Mesenchymal stem cell (in vitro differentiated cells and primary cell): ENCODE measurements around the gene ACTR8.

Source experiments
- DNase-seq: peaks from one replicate; pipeline ENCODE4 v3.0.0-alpha.2; 2013
- H2AFZ ChIP-seq: one replicate; pipeline ENCODE4 v1.6.1; 2013; ENCODE audit warnings: low read depth, mild to moderate bottlenecking, control low read depth, inconsistent platforms, low read length, moderate library complexity
- H2AK5ac ChIP-seq: 2 replicates; pipeline ENCODE4 v1.6.1; 2013; ENCODE audit warnings: low read length, moderate library complexity, mild to moderate bottlenecking, inconsistent platforms; ENCODE audit not compliant: severe bottlenecking
- H2BK120ac ChIP-seq: one replicate; pipeline ENCODE4 v1.6.1; 2013; ENCODE audit warnings: low read depth, mild to moderate bottlenecking, inconsistent platforms, low read length, moderate library complexity
- H2BK12ac ChIP-seq, 2 experiments: one replicate each; pipeline ENCODE4 v1.6.1; 2013; ENCODE audit warnings: inconsistent platforms in 2 of 2, low read length in 2 of 2, mild to moderate bottlenecking in 2 of 2, moderate library complexity in 2 of 2, control low read depth in 1 of 2
- H2BK15ac ChIP-seq: one replicate; pipeline ENCODE4 v1.6.1; 2013; ENCODE audit warnings: mild to moderate bottlenecking, low read depth, inconsistent platforms; ENCODE audit not compliant: poor library complexity, severe bottlenecking
- H2BK5ac ChIP-seq: 2 replicates; pipeline ENCODE4 v1.6.1; 2013; ENCODE audit warnings: low read depth, mild to moderate bottlenecking, low read length, control low read depth, inconsistent platforms; ENCODE audit not compliant: poor library complexity, severe bottlenecking
- H3K14ac ChIP-seq, 2 experiments: one replicate each; pipeline ENCODE4 v1.6.1; 2013; ENCODE audit warnings: inconsistent platforms in 2 of 2, low read length in 2 of 2, control low read depth in 1 of 2, mild to moderate bottlenecking in 1 of 2, moderate library complexity in 1 of 2
- H3K18ac ChIP-seq, 2 experiments: one replicate each; pipeline ENCODE4 v1.6.1; 2013; ENCODE audit warnings: inconsistent platforms in 2 of 2, low read length in 2 of 2, control low read depth in 1 of 2, low read depth in 1 of 2, mild to moderate bottlenecking in 1 of 2
- H3K23ac ChIP-seq, 2 experiments: one replicate each; pipeline ENCODE4 v1.6.1; 2013; ENCODE audit warnings: inconsistent platforms in 2 of 2, low read length in 2 of 2, mild to moderate bottlenecking in 2 of 2, moderate library complexity in 2 of 2, control low read depth in 1 of 2
- H3K27ac ChIP-seq: 2 replicates; pipeline ENCODE4 v1.5.1; 2013; ENCODE audit warnings: mild to moderate bottlenecking, moderate library complexity, low read length, control low read depth, inconsistent platforms; ENCODE audit not compliant: poor library complexity, severe bottlenecking
- H3K27me3 ChIP-seq, 2 experiments: 2 replicates each; pipeline versions ENCODE4 v1.6.1 to v1.7.0; 2013; ENCODE audit warnings: low read length in 2 of 2, mild to moderate bottlenecking in 2 of 2, moderate library complexity in 2 of 2, control low read depth in 1 of 2, inconsistent platforms in 1 of 2; ENCODE audit not compliant: control insufficient read depth in 1 of 2, insufficient read depth in 1 of 2
- H3K36me3 ChIP-seq, 2 experiments: 2 replicates each; pipeline versions ENCODE4 v1.6.1 to v1.7.0; 2013; ENCODE audit warnings: low read length in 2 of 2, control low read depth in 1 of 2, inconsistent platforms in 1 of 2, low read depth in 1 of 2, mild to moderate bottlenecking in 1 of 2; ENCODE audit not compliant: insufficient read depth in 2 of 2, control insufficient read depth in 1 of 2
- H3K4ac ChIP-seq, 2 experiments: one replicate each; pipeline ENCODE4 v1.6.1; 2013; ENCODE audit warnings: inconsistent platforms in 2 of 2, low read length in 2 of 2, mild to moderate bottlenecking in 2 of 2, moderate library complexity in 2 of 2, control low read depth in 1 of 2, low read depth in 1 of 2
- H3K4me1 ChIP-seq: 2 replicates; pipeline ENCODE4 v1.6.1; 2013; ENCODE audit warnings: low read depth, low read length, control low read depth; ENCODE audit not compliant: control insufficient read depth, insufficient read depth
- H3K4me2 ChIP-seq: 2 replicates; pipeline ENCODE4 v1.6.1; 2013; ENCODE audit warnings: low read length, mild to moderate bottlenecking, inconsistent platforms; ENCODE audit not compliant: poor library complexity, severe bottlenecking
- H3K4me3 ChIP-seq, 2 experiments: 2 replicates each; pipeline versions ENCODE4 v1.5.1 to v1.7.0; 2013; ENCODE audit warnings: low read length in 2 of 2, mild to moderate bottlenecking in 2 of 2, control low read depth in 1 of 2, low read depth in 1 of 2; ENCODE audit not compliant: insufficient read depth in 1 of 2
- H3K79me1 ChIP-seq: replicated peaks from 2 replicates; pipeline ENCODE4 v1.6.1; 2013; ENCODE audit warnings: mild to moderate bottlenecking, control low read depth, low read length, inconsistent platforms; ENCODE audit not compliant: poor library complexity, severe bottlenecking
- H3K9ac ChIP-seq: 2 replicates; pipeline ENCODE4 v1.7.0; 2013; ENCODE audit warnings: mild to moderate bottlenecking, low read length, moderate library complexity
- H3K9me3 ChIP-seq: 2 replicates; pipeline ENCODE4 v1.7.0; 2013; ENCODE audit warnings: mild to moderate bottlenecking, low read length; ENCODE audit not compliant: control insufficient read depth
- H4K8ac ChIP-seq: one replicate; pipeline ENCODE4 v1.6.1; 2013; ENCODE audit warnings: inconsistent platforms, mild to moderate bottlenecking, low read length, moderate library complexity
- H4K91ac ChIP-seq: one replicate; pipeline ENCODE4 v1.6.1; 2013; ENCODE audit warnings: mild to moderate bottlenecking, low read length, inconsistent platforms
- WGBS: methylation state at CpG from one replicate; pipeline ENCODE4 v1.1.7; 2013; ENCODE audit warnings: mixed read lengths; 5-methylcytosine and 5-hydroxymethylcytosine counted together

The ACTR8 gene

GRCh38 chr3:53818221-53819162 lies 63.5 kb downstream of the ACTR8 start:
- H3K14ac ChIP-seq: no peak overlapping the region
- H3K23ac ChIP-seq: no peak overlapping the region
- no peak overlapping the region for H3K4me3 ChIP-seq
- no peaks in the 10 kb centered on the region for H3K79me1 ChIP-seq
- no peak overlapping the region for H4K91ac ChIP-seq
- no peak overlapping the region for H3K18ac ChIP-seq
- H2BK5ac ChIP-seq: no peak overlapping the region
- H3K9me3 ChIP-seq: no peaks in the 10 kb centered on the region
- no peak overlapping the region for H3K27ac ChIP-seq
- no peak for DNase-seq
- no peak overlapping the region for H3K9ac ChIP-seq
- H3K4ac ChIP-seq: no peak overlapping the region
- H3K27me3 ChIP-seq: no peaks in the 10 kb centered on the region
- no peak overlapping the region for H2BK15ac ChIP-seq
- no peak overlapping the region for H2AK5ac ChIP-seq
- WGBS: 82% methylated on average over 14 of the region's 14 CpGs
- no peak overlapping the region for H3K4me2 ChIP-seq
- no peak overlapping the region for H2BK120ac ChIP-seq
- H3K36me3 ChIP-seq: peaks cover 0 to 6% of the 10 kb centered on the region in 2 experiments
- peaks cover 2% of the 10 kb centered on the region for H3K4me1 ChIP-seq
- no peak overlapping the region for H2BK12ac ChIP-seq
- H2AFZ ChIP-seq: no peak overlapping the region
- no peak overlapping the region for H4K8ac ChIP-seq

GRCh38 chr3:53817809-53818208 lies 64.1 kb downstream of the ACTR8 start:
- no peak overlapping the region for H2BK15ac ChIP-seq
- no peak overlapping the region for H3K4me3 ChIP-seq
- no peak overlapping the region for H4K8ac ChIP-seq
- H3K23ac ChIP-seq: no peak overlapping the region
- no peak overlapping the region for H2AFZ ChIP-seq
- no peaks in the 10 kb centered on the region for H3K79me1 ChIP-seq
- peak overlapping the region in 1 of 2 experiments; percentile 82 for H3K14ac ChIP-seq
- no peak overlapping the region for H3K18ac ChIP-seq
- no peak overlapping the region for H2BK12ac ChIP-seq
- peaks cover 2% of the 10 kb centered on the region for H3K4me1 ChIP-seq
- no peak overlapping the region for H2AK5ac ChIP-seq
- no peak overlapping the region for H3K9ac ChIP-seq
- H3K4ac ChIP-seq: no peak overlapping the region
- no peak for DNase-seq
- peaks cover 0 to 6% of the 10 kb centered on the region in 2 experiments for H3K36me3 ChIP-seq
- H3K9me3 ChIP-seq: no peaks in the 10 kb centered on the region
- H2BK120ac ChIP-seq: no peak overlapping the region
- H3K27ac ChIP-seq: no peak overlapping the region
- 92% methylated on average over 17 of the region's 17 CpGs for WGBS
- H3K4me2 ChIP-seq: no peak overlapping the region
- no peak overlapping the region for H4K91ac ChIP-seq
- no peak overlapping the region for H2BK5ac ChIP-seq
- H3K27me3 ChIP-seq: no peaks in the 10 kb centered on the region

- H3K9me3 ChIP-seq: no peaks in the 10 kb centered on the region
- no peak overlapping the region for H3K4me3 ChIP-seq
- H3K4ac ChIP-seq: no peak overlapping the region
- no peak overlapping the region for H3K14ac ChIP-seq
- H2BK120ac ChIP-seq: no peak overlapping the region
- H3K27me3 ChIP-seq: no peaks in the 10 kb centered on the region
- H3K36me3 ChIP-seq: peaks cover 0 to 6% of the 10 kb centered on the region in 2 experiments
- H2BK5ac ChIP-seq: no peak overlapping the region
- H3K4me2 ChIP-seq: no peak overlapping the region
- H3K27ac ChIP-seq: no peak overlapping the region
- no peak overlapping the region for H3K23ac ChIP-seq
- H3K18ac ChIP-seq: no peak overlapping the region
- no peaks in the 10 kb centered on the region for H3K79me1 ChIP-seq
- no peak overlapping the region for H4K8ac ChIP-seq
- H2BK12ac ChIP-seq: no peak overlapping the region
- H2AK5ac ChIP-seq: no peak overlapping the region
- H2BK15ac ChIP-seq: no peak overlapping the region
- no peak overlapping the region for H4K91ac ChIP-seq
- peaks cover 2% of the 10 kb centered on the region for H3K4me1 ChIP-seq
- DNase-seq: no peak
- H2AFZ ChIP-seq: no peak overlapping the region
- WGBS: 87% methylated on average over 6 of the region's 6 CpGs
- H3K9ac ChIP-seq: no peak overlapping the region
Measured at GRCh38 chr3:53817211-53817610, 64.7 kb downstream of the ACTR8 start.
